Lung (tissue), 12 donors: Measurements from ENCODE around the gene TCF25. TPM values are rescaled to one million over a fixed set of nuclear protein-coding genes. Genes with fewer than 3 reads are reported as not detected.

ENCODE experiments used
- ATAC-seq: fragments of 200-7000 bp; cut with Tn5 transposase; one replicate; pipeline ENCODE4 v1.9.1; 2020; ENCODE audit warnings: moderate number of reproducible peaks; ENCODE audit not compliant: insufficient read depth, low FRiP score
- DNase-seq, 3 donors: peaks; one replicate each; pipeline ENCODE4 v3.0.0-alpha.2; 2013 to 2017
- H3K27ac ChIP-seq, 2 donors: one replicate each; pipeline ENCODE4 v1.5.1; 2013; ENCODE audit warnings: mild to moderate bottlenecking in 2 of 2, moderate library complexity in 2 of 2, control low read depth in 1 of 2, inconsistent platforms in 1 of 2, low read depth in 1 of 2, low read length in 1 of 2
- H3K27me3 ChIP-seq, 3 donors: one replicate each; pipeline ENCODE4 v1.5.1; 2013; ENCODE audit warnings: low read length in 2 of 3; ENCODE audit not compliant: control insufficient read depth in 3 of 3, insufficient read depth in 3 of 3
- H3K36me3 ChIP-seq, 4 donors: one replicate each; pipeline ENCODE4 v1.5.1; 2013; ENCODE audit warnings: low read length in 4 of 4, mild to moderate bottlenecking in 1 of 4, moderate library complexity in 1 of 4; ENCODE audit not compliant: control insufficient read depth in 4 of 4, insufficient read depth in 4 of 4
- H3K4me1 ChIP-seq, 5 donors: one replicate each; pipeline ENCODE4 v1.5.1; 2013; ENCODE audit warnings: low read length in 5 of 5, mild to moderate bottlenecking in 2 of 5, moderate library complexity in 1 of 5; ENCODE audit not compliant: control insufficient read depth in 5 of 5, insufficient read depth in 5 of 5
- H3K4me3 ChIP-seq: one replicate; pipeline ENCODE4 v1.5.1; 2013; ENCODE audit warnings: mild to moderate bottlenecking, control low read depth, moderate library complexity
- H3K9ac ChIP-seq, 2 donors: one replicate each; pipeline ENCODE4 v1.5.1; 2013; ENCODE audit warnings: low read length in 2 of 2, control low read depth in 1 of 2; ENCODE audit not compliant: insufficient read depth in 1 of 2
- H3K9me3 ChIP-seq, 4 donors: one replicate each; pipeline ENCODE4 v1.5.1; 2013; ENCODE audit warnings: low read length in 3 of 4, mild to moderate bottlenecking in 1 of 4, moderate library complexity in 1 of 4; ENCODE audit not compliant: control insufficient read depth in 4 of 4, insufficient read depth in 3 of 4
- WGBS, 2 donors: extraction: QIAGEN DNeasy Blood & Tissue Kit; methylation state at CpG; one replicate each; pipeline ENCODE4 v1.1.7; 2013; 5-methylcytosine and 5-hydroxymethylcytosine counted together
- polyA plus RNA-seq, 2 donors: library from polyadenylated mRNA; stranded (reverse); fragments of 200-250 nt; gene quantifications; one replicate each; pipeline ENCODE4 v1.2.1, GENCODE V29; 2013
- total RNA-seq, 2 donors: library from RNA; depleted of rRNA in 1 of 2; stranded (reverse); fragments of >200 nt in 1 of 2; gene quantifications; one replicate each; pipeline ENCODE4 v1.2.1, GENCODE V29; 2014 to 2021
- TF ChIP-seq, protein P1 (sequence below): IDR thresholded peaks from 2 replicates; pipeline ENCODE4 v1.5.1; 2012; ENCODE audit warnings: mild to moderate bottlenecking; ENCODE audit errors: control extremely low read depth, extremely low read depth
- donor health status: control.
- donor health status: control.
- donor health status: Bipolar disorder and iron deficiency.
- donor health status: healthy.
- donor health status: DM: yes; HTN: yes; CAD: no.

Gene TCF25
- total and polyA plus RNA-seq, 4 donors = 106 to 212 (median 129) TPM

DNA sequence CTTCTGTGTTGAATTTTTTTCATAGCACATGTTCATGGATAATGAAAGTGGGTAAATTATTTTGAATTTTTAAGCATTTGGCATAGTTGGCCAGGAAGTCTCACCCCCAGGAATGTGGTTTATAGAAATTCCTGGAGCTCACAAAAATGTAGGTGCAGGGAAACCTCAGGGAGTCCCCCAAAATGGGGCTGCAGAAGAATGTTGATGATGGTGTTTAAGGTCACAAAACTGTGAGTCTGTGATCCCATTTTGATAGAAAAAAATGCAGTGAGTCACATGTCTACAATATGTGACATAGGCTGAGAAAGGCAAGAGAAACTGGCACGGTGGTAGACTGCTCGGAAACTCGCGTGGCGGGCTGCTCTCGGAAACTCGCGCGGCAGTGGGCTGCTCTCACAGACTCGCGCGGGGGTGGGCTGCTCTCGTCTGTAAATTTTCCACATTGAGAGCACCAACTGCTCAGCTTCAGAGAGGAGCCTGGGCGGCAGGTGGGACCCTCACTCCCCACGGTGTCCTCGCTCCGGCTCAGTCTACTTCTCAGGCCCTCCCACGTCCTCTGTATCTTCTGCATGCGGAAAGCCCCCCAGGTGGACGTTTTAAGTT, 26.6 kb downstream of the TCF25 start:
- no peak overlapping the region for H3K4me3 ChIP-seq
- H3K4me1 ChIP-seq = no peaks in the 10 kb centered on the region
- ATAC-seq (no peak), DNase-seq (no peak)
- H3K36me3 ChIP-seq = peaks cover 10 to 69% (median 25%) of the 10 kb centered on the region in 4 donors
- TF ChIP-seq, protein P1, sequence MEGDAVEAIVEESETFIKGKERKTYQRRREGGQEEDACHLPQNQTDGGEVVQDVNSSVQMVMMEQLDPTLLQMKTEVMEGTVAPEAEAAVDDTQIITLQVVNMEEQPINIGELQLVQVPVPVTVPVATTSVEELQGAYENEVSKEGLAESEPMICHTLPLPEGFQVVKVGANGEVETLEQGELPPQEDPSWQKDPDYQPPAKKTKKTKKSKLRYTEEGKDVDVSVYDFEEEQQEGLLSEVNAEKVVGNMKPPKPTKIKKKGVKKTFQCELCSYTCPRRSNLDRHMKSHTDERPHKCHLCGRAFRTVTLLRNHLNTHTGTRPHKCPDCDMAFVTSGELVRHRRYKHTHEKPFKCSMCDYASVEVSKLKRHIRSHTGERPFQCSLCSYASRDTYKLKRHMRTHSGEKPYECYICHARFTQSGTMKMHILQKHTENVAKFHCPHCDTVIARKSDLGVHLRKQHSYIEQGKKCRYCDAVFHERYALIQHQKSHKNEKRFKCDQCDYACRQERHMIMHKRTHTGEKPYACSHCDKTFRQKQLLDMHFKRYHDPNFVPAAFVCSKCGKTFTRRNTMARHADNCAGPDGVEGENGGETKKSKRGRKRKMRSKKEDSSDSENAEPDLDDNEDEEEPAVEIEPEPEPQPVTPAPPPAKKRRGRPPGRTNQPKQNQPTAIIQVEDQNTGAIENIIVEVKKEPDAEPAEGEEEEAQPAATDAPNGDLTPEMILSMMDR = no peak
- H3K9ac ChIP-seq = no peak overlapping the region
- H3K27ac ChIP-seq = no peak overlapping the region
- no peaks in the 10 kb centered on the region for H3K27me3 ChIP-seq
- no peaks in the 10 kb centered on the region for H3K9me3 ChIP-seq
- 95 to 96% methylated on average over 20 of the region's 20 CpGs for WGBS, 2 donors

DNA sequence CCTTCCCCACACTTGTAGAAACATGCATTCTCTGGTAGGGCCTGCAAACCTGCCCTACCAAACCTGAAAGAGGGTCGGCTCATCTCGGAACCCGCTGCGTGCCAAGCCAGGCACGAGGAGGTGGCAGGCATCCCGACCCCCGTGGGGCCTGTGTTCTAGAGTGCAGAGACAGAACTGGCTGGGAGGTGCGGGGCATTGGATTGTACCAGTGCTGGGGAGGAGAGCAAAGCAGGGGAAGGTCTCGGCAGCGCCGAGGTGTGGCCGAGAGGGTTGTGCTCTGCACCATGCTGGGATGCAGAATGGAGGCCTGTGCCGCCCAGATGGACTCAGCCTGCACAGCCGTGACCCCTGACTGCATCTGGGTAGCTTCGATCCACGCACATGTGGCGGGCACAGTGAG, 27.5 kb downstream of the TCF25 start:
- Histone ChIP-seq H3K4me3 (no peak overlapping the region), H3K9ac (no peak overlapping the region), H3K9me3 (no peaks in the 10 kb centered on the region), H3K27me3 (no peaks in the 10 kb centered on the region), H3K27ac (no peak overlapping the region), H3K36me3 (peaks cover 10 to 72% (median 27%) of the 10 kb centered on the region in 4 donors), H3K4me1 (no peaks in the 10 kb centered on the region)
- no peak for DNase-seq
- 97 to 98% methylated on average over 17 of the region's 17 CpGs for WGBS, 2 donors
- ATAC-seq = no peak
- TF ChIP-seq, protein P1 = no peak

DNA sequence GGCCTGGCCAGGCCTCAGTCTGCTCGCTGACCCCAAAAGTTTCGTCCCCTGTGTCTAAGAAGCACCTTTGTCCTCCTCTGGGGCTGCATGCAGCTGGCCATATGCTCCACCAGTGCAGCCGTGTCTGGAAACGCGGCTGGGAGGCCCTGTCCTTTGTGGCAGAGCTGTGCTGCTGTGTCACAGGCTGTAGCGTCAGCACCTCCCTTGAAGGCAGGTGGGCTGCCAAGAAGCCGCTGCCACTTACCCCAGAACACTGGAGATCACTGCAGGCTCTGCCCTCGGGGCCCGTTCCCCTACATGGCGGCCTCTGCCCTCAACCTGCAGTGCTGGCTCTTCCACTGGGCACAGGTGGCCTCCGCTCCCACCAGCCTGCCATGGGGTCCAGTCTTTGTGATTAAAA, 29.6 kb downstream of the TCF25 start:
- no peak overlapping the region for H3K27ac ChIP-seq
- no peak for DNase-seq
- WGBS, 2 donors = 94 to 95% methylated on average over 11 of the region's 11 CpGs
- H3K9me3 ChIP-seq = no peaks in the 10 kb centered on the region
- peaks cover 12 to 76% (median 34%) of the 10 kb centered on the region in 4 donors for H3K36me3 ChIP-seq
- TF ChIP-seq, protein P1 = no peak
- no peak overlapping the region for H3K4me3 ChIP-seq
- H3K27me3 ChIP-seq = no peaks in the 10 kb centered on the region
- ATAC-seq = no peak
- no peaks in the 10 kb centered on the region for H3K4me1 ChIP-seq
- H3K9ac ChIP-seq = no peak overlapping the region
